GM18519 (cell line): ENCODE measurements around the gene FRMD6.

Experiments
- ATAC-seq: cut with Tn5 transposase; IDR thresholded peaks from one replicate; pipeline ENCODE4 v1.9.1; 2021; ENCODE audit warnings: mild to moderate bottlenecking, moderate library complexity; ENCODE audit not compliant: unreplicated experiment, low FRiP score

FRMD6 gene

DNA sequence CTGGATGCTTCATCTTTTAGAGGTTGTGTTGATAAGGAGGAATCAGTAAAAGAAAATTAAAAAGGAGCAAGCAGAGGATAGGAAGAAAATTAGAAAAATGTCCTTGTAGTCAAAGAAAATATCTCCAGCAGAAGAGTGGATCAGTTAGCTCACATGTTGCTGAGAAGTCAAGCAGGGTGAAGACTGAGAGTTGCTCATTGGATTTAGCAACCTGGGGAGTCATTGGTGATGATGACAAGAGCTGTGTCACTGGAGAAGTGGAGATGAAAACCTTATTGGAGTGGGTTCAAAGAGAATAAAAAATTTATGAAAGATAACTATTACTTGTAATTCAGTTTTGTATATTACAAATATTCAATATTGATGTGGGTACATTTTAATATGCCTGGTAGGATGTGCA, 9.8 kb downstream of the FRMD6 start:
- no peak for ATAC-seq

DNA sequence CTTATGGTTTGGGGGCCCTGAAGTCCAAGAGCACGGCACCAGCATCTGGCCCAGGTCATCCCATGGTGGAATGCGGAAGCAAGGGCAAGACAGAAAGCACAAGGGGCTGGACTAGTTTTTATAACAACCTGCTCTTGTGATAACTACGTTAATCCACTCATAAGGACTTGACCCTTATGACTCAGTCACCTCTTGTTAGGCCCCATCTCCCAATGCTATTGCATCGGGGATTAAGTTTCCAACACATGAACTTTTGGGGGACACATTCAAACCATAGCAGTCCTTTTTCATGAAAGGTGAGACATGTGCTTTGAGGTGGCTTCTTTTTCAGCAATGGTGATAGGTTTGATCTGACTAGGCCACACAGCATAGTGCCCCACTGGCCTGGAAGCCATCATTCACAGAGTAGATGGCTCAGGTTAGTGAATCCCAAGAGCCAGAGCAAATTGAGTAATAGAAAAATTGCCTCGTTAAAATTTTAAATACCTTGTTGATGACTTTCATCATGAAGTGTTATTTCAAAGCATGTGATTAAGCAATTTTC, 12.1 kb downstream of the FRMD6 start:
- ATAC-seq = no peak

DNA sequence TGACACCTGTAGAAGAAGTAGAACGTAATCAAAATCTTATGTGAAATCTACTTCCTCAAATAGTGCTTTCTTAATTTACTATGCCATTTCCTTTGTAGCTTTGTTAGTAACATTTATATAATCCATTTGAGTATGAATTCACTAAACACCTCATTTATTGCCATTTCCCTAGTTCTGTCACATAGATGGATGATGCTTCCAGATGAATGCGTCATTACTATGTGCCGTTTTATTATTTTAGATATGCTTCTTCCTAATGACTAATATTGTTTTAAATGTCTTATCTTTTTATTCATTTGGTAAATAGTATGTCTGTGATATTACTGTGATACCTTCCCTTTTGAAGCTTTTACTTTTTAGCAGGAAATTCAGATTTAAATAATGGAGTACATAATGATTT, 14.4 kb downstream of the FRMD6 start:
- ATAC-seq = no peak

DNA sequence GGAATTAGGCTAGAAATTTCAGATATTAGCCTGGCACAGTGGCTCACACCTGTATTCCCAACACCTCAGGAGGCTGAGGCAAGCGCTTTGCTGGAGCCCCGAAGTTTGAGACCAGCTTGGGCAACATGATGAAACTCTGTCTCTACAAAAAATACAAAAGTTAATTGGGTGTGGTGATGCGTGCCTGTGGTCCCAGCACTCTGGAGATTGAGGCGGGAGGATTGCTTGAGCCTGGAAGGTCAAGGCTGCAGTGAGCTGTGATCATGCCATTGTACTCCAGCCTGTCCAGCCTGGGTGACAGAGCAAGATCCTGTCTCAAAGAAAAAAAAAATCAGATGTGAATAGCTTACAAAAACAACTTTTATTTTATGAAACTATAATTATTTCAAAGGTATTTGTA, 15.1 kb downstream of the FRMD6 start:
- no peak for ATAC-seq

GRCh38 chr14:51668870-51669269, 17.2 kb downstream of the FRMD6 start:
- ATAC-seq = no peak

DNA sequence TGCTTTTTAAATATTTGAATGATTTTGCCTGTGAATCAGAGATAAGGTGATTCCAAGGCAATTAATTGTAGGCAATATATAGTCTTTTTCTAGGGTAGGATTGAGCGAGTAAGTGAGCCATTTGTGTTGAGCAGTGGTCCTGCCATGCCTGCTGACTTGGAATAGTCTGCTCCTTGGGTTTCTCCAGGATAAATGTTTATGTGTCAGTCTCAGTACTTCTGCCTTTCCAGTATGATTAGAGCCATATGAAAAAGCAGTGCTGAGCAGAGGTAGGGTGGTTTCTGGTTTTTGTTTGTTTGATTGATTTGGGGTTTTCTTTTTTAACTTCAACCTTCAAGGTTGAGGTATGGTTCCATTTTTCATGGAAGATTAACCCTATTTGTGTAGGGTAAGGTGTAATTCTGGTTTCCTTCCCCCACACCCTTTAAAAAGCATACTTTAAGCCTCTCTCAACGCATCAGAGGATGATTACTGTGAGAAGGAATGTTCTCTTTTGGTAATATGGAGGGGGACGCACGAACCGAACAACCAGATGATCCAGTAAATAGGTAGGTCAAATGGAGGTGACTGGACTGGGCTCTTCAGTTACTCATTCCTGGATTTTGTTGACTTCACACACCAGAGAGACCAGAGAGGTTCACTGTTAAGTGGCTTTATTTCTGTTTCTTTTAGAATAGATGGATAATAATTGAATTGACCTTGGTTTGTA, 22.7 kb downstream of the FRMD6 start:
- no peak for ATAC-seq

GRCh38 chr14:51676549-51676948, 24.8 kb downstream of the FRMD6 start:
- ATAC-seq = no peak

- ATAC-seq = no peak
Observed at GRCh38 chr14:51677266-51677665, 25.6 kb downstream of the FRMD6 start.

- ATAC-seq = no peak
Observed at GRCh38 chr14:51677738-51678137, 26.0 kb downstream of the FRMD6 start.

GRCh38 chr14:51680031-51680430, 28.3 kb downstream of the FRMD6 start:
- no peak for ATAC-seq

GRCh38 chr14:51681411-51681810, 29.7 kb downstream of the FRMD6 start:
- no peak for ATAC-seq

- ATAC-seq = no peak
Observed at GRCh38 chr14:51682411-51682810, 30.7 kb downstream of the FRMD6 start.

- no peak for ATAC-seq
Observed at GRCh38 chr14:51684760-51685159, 33.0 kb downstream of the FRMD6 start.

GRCh38 chr14:51691176-51691575, 39.5 kb downstream of the FRMD6 start:
- ATAC-seq = no peak

DNA sequence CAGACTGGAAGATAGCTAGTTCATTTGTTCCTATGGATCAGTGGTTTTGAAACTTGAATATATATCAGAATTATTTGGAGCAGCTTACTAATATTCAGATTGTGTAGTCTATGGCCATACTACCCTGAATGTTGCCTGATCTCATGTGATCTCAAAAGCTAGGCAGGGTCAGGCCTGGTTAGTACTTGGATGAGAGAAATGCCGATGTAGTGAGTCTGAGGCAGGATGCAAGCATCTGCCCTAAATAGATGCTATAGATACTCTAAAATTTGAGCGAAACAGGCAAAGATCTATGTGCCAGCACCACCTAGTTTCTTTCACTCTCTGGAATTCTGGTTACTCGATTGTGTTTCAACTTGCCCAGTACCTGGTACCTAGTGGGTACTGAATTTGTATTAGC, 40.9 kb downstream of the FRMD6 start:
- no peak for ATAC-seq

- no peak for ATAC-seq
Observed at GRCh38 chr14:51697848-51698247, 46.1 kb downstream of the FRMD6 start.

GRCh38 chr14:51701951-51702350, 50.2 kb downstream of the FRMD6 start:
- ATAC-seq = no peak

- ATAC-seq = no peak
Observed at GRCh38 chr14:51703787-51704186, 52.1 kb downstream of the FRMD6 start.

DNA sequence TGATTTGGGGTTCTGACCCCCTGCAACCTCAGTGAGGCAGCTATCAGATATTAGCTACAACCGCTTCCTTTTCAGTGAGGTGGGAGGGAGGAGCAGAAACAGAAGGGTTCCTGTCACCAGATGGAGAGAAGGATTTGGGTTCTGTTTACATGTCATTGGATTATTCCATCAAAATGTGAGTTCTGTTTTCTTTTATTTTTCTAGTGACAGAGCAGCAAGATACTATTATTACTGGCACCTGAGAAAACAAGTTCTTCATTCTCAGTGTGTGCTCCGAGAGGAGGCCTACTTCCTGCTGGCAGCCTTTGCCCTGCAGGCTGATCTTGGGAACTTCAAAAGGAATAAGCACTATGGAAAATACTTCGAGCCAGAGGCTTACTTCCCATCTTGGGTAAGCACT, 52.8 kb downstream of the FRMD6 start:
- no peak for ATAC-seq

- no peak for ATAC-seq
Observed at GRCh38 chr14:51707327-51707726, 55.6 kb downstream of the FRMD6 start.

GRCh38 chr14:51711505-51711904, 59.8 kb downstream of the FRMD6 start:
- ATAC-seq = no peak

DNA sequence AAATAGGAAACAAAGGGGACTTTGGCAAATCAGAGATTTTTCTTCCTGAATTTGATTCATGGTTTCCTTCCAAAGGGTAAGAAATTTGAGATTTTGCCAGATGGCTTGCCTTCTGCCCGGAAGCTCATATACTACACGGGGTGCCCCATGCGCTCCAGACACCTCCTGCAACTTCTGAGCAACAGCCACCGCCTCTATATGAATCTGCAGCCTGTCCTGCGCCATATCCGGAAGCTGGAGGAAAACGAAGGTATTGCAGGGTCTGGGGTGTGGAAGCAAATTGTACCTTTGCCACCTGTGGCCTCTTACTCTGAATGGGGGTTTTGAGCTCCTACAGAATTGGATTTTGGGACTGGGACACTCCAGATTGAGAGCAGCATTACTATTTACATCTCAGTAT, 63.5 kb downstream of the FRMD6 start:
- ATAC-seq = no peak

GRCh38 chr14:51715742-51716141, 64.0 kb downstream of the FRMD6 start:
- ATAC-seq = no peak
